ENCODE data around the gene BACH2. TPM values are rescaled to one million over a fixed set of nuclear protein-coding genes. Genes with fewer than 3 reads are reported as not detected.
A peak's percentile ranks its signal among the peaks of the same experiment; 100 is the strongest.

Gene BACH2
- total and polyA plus RNA-seq, 2 of the 4 experiments (the other 2 are of a cell fraction), result 1.3 to 1.4 TPM

- Histone ChIP-seq H3K56ac (ENCODE audit: extremely low read depth, insufficient read depth, low read length) (no peak overlapping the region), H2BK5ac (ENCODE audit: low read depth, low read length, poor library complexity, severe bottlenecking) (no peak overlapping the region), H3K9ac (ENCODE audit: low read depth, low read length) (no peak overlapping the region), H3K14ac (replicated peaks; ENCODE audit: low read depth, low read length) (peak overlapping the region; percentile 91; the same call in 1 of the 2 replicates), H3K4me3 (ENCODE audit: insufficient read depth, low read depth, low read length) (no peak overlapping the region), H4K20me1 (ENCODE audit: insufficient read depth, low read length) (no peaks in the 10 kb centered on the region), H3K79me1 (ENCODE audit: low read depth in 1 of 2, low read length in 2 of 2) (no peaks in the 10 kb centered on the region), H2BK120ac (ENCODE audit: low read depth, low read length) (peak overlapping the region; percentile 79; the same call in 1 of the 2 replicates), H2AFZ (replicated peaks; ENCODE audit: low read length, poor library complexity) (no peak overlapping the region), H3K27me3 (ENCODE audit: control insufficient read depth, insufficient read depth, low read length) (no peaks in the 10 kb centered on the region), H4K8ac (ENCODE audit: low read depth in 2 of 2, low read length in 2 of 2) (peak overlapping the region; percentile 26 to 51; a peak in 1 of 4 replicates), H3K23ac (ENCODE audit: low read depth, low read length) (no peak overlapping the region), H3K9me1 (ENCODE audit: insufficient read depth, low read length) (peaks cover 18% of the 10 kb centered on the region), H4K5ac (ENCODE audit: low read depth, low read length) (no peak overlapping the region), H4K91ac (ENCODE audit: insufficient read depth, low read depth, low read length) (peak overlapping the region; percentile 32; the same call in 1 of the 2 replicates), H2AK9ac (replicated peaks; ENCODE audit: low read depth, low read length, poor library complexity) (peak overlapping the region; percentile 33), H3K27ac (ENCODE audit: insufficient read depth, low read length) (no peak overlapping the region), H3K4me1 (ENCODE audit: control insufficient read depth, insufficient read depth, low read length) (peaks cover 12% of the 10 kb centered on the region), H3K36me3 (ENCODE audit: control insufficient read depth, insufficient read depth, low read length) (no peaks in the 10 kb centered on the region), H2AK5ac (ENCODE audit: low read depth, low read length) (peak overlapping the region; percentile 56; the same call in 1 of the 2 replicates), H3K4ac (ENCODE audit: low read depth, low read length) (peak overlapping the region; percentile 78; the same call in 1 of the 2 replicates), H3K4me2 (ENCODE audit: low read depth, low read length) (no peak overlapping the region), H2BK20ac (ENCODE audit: low read depth, low read length) (peak overlapping the region; percentile 53; the same call in 1 of the 2 replicates), H2BK15ac (ENCODE audit: low read depth, low read length) (peak overlapping the region; percentile 65; the same call in 1 of the 3 replicates), H3K18ac (ENCODE audit: low read depth, low read length) (peak overlapping the region; percentile 38), H3K9me3 (ENCODE audit: control insufficient read depth, insufficient read depth, low read length) (no peaks in the 10 kb centered on the region)
- intact Hi-C loops (cut with micrococcal nuclease), result loop anchor here (5.0 kb wide), 5 partner anchors 80 to 380 kb away; no protein-coding TSS in a partner anchor
- ATAC-seq (ENCODE audit: low read depth) (no peak), DNase-seq (no peak)
- POLR2A ChIA-PET (ENCODE audit: unreplicated experiment), result no interaction called here
- TF ChIP-seq RFX5 (IDR thresholded peaks at IDR 0.05; ENCODE audit: low read depth, low read length), result no peak
- no peak for TF ChIP-seq BHLHE40 (IDR thresholded peaks at IDR 0.05; ENCODE audit: low read depth, low read length)
- whole genome bisulfite sequencing, 2 experiments (ENCODE audit: extremely low coverage in 2 of 2, insufficient read length in 1 of 2), result 81% methylated on average over 4 of the region's 4 CpGs; no CpG with 5 or more reads in 1 of the 2 experiments
- in situ Hi-C loops (cut with MboI; ENCODE audit: low sequenced_read_pairs), result loop anchor here (10.0 kb wide), 2 partner anchors 122 to 198 kb away; partner anchors contain the start of gene BACH2
- dilution Hi-C loops (cut with HindIII; ENCODE audit: low sequenced_read_pairs, unreplicated experiment), result no loop called here
- BruUV-seq (replicated peaks), result no TSS peak
- CTCF ChIA-PET, result no interaction called here
Measured at GRCh38 chr6:90096818-90097217, 199.8 kb downstream of the BACH2 start.
